Calu3 (cell line): Measurements from ENCODE around the gene SLC2A6. TPM values are rescaled to one million over a fixed set of nuclear protein-coding genes. Genes with fewer than 3 reads are reported as not detected.

Source experiments
- BruUV-seq: library from RNA; stranded (reverse); fragments of 400-500 nt; replicated peaks from 2 replicates; lab custom pipeline; 2021; lab: Mats Ljungman, UMichigan
- CTCF ChIA-PET: fragments of 300-600 bp; sonication (Branson Sonifier 250); formaldehyde crosslinking; loops from one replicate; lab custom pipeline; 2022; ENCODE audit warnings: antibody characterized with exemption; lab: Charles Lee
- DNase-seq: peaks from one replicate; pipeline ENCODE4 v3.0.0; 2022
- H3K27ac Mint-ChIP-seq: one replicate; pipeline ENCODE4 v1.8.0; 2022; ENCODE audit warnings: mixed read lengths; ENCODE audit not compliant: unreplicated experiment
- H3K27me3 Mint-ChIP-seq: one replicate; pipeline ENCODE4 v1.8.0; 2022; ENCODE audit warnings: mixed read lengths; ENCODE audit not compliant: unreplicated experiment
- H3K36me3 Mint-ChIP-seq: one replicate; pipeline ENCODE4 v1.8.0; 2022; ENCODE audit warnings: mild to moderate bottlenecking, moderate library complexity, mixed read lengths; ENCODE audit not compliant: insufficient read depth, unreplicated experiment
- H3K4me1 Mint-ChIP-seq: one replicate; pipeline ENCODE4 v1.8.0; 2022; ENCODE audit warnings: mild to moderate bottlenecking, low read depth, mixed read lengths; ENCODE audit not compliant: unreplicated experiment
- H3K4me3 Mint-ChIP-seq: one replicate; pipeline ENCODE4 v1.8.0; 2022; ENCODE audit warnings: mild to moderate bottlenecking, low read depth, moderate library complexity, mixed read lengths; ENCODE audit not compliant: unreplicated experiment
- H3K9me3 Mint-ChIP-seq: one replicate; pipeline ENCODE4 v1.8.0; 2022; ENCODE audit warnings: low read depth, mixed read lengths; ENCODE audit not compliant: unreplicated experiment
- CTCF ChIP-seq: fragments of 200-600 bp; IDR thresholded peaks from one replicate; pipeline ENCODE4 v1.8.0; 2022; ENCODE audit warnings: antibody characterized with exemption; ENCODE audit not compliant: unreplicated experiment
- intact Hi-C: fragments of 100-400 bp; cut with micrococcal nuclease; formaldehyde crosslinking; loops from one replicate; pipeline ENCODE4 v1.10.0; 2022; ENCODE audit not compliant: unreplicated experiment
- total RNA-seq: library from RNA; stranded (reverse); gene quantifications from 2 replicates; pipeline ENCODE4 v1.2.3, GENCODE V29; 2022

SLC2A6 gene
- total RNA-seq, 1 experiment from 2014 or later, result 11.6 TPM

GRCh38 chr9:133484671-133485437 is 6.0 kb upstream of the SLC2A6 start:
- Mint-ChIP-seq H3K9me3 (no peaks in the 10 kb centered on the region), H3K27ac (no peak overlapping the region), H3K36me3 (no peaks in the 10 kb centered on the region), H3K4me1 (no peaks in the 10 kb centered on the region), H3K27me3 (peaks cover 11% of the 10 kb centered on the region), H3K4me3 (no peak overlapping the region)
- TF ChIP-seq CTCF, result no peak
- peak; percentile 73 for DNase-seq
- CTCF ChIA-PET, result interaction anchor here (0.5 to 0.6 kb wide), 2 partner anchors 25 to 36 kb away, joined by 3 to 4 read pairs; partner anchors contain the start of gene CACFD1
- BruUV-seq, result no TSS peak
- intact Hi-C loops, result loop anchor here (5.0 kb wide), 1 partner anchor 298 kb away; no protein-coding TSS in a partner anchor

- CTCF ChIA-PET, result no interaction called here
Observed at GRCh38 chr9:133483611-133484010, 4.7 kb upstream of the SLC2A6 start.

GRCh38 chr9:133477992-133478850 is 678 bp downstream of the SLC2A6 start:
- TSS peak; percentile 49 for BruUV-seq
- DNase-seq, result no peak
- no peak overlapping the region for H3K27ac Mint-ChIP-seq
- no peaks in the 10 kb centered on the region for H3K9me3 Mint-ChIP-seq
- H3K36me3 Mint-ChIP-seq, result peaks cover 10% of the 10 kb centered on the region
- CTCF ChIA-PET, result no interaction called here
- intact Hi-C loops, result no loop called here
- peak overlapping the region; percentile 61 for H3K4me3 Mint-ChIP-seq
- no peaks in the 10 kb centered on the region for H3K4me1 Mint-ChIP-seq
- H3K27me3 Mint-ChIP-seq, result no peaks in the 10 kb centered on the region
- no peak for TF ChIP-seq CTCF

More at GRCh38 chr9:133483611-133484010, 4.7 kb upstream of the SLC2A6 start:
- Mint-ChIP-seq H3K4me1 (no peaks in the 10 kb centered on the region), H3K9me3 (no peaks in the 10 kb centered on the region), H3K36me3 (peaks cover 3% of the 10 kb centered on the region), H3K27ac (no peak overlapping the region), H3K27me3 (no peaks in the 10 kb centered on the region), H3K4me3 (no peak overlapping the region)
- no TSS peak for BruUV-seq
- no peak for TF ChIP-seq CTCF
- DNase-seq, result no peak
- intact Hi-C loops, result no loop called here

GRCh38 chr9:133477461-133477860 is 1.4 kb downstream of the SLC2A6 start:
- Mint-ChIP-seq H3K9me3 (no peaks in the 10 kb centered on the region), H3K4me1 (no peaks in the 10 kb centered on the region), H3K36me3 (peaks cover 17% of the 10 kb centered on the region), H3K27ac (no peak overlapping the region), H3K4me3 (peak overlapping the region; percentile 61), H3K27me3 (no peaks in the 10 kb centered on the region)
- no peak for DNase-seq
- TF ChIP-seq CTCF, result no peak
- CTCF ChIA-PET, result no interaction called here
- intact Hi-C loops, result no loop called here
- BruUV-seq, result no TSS peak
